DMS 273 (cell line): Measurements from ENCODE around the gene HECTD2.
"Not testable (repeated sequence)": the region's sequence is repeated elsewhere in the genome, so short reads cannot be mapped to it uniquely, and the experiment has no call there.

Experiments used
- DNase-seq: peaks from one replicate; lab custom pipeline; 2025; ENCODE audit not compliant: unreplicated experiment; lab: John Stamatoyannopoulos, UW

The HECTD2 gene, protein sequence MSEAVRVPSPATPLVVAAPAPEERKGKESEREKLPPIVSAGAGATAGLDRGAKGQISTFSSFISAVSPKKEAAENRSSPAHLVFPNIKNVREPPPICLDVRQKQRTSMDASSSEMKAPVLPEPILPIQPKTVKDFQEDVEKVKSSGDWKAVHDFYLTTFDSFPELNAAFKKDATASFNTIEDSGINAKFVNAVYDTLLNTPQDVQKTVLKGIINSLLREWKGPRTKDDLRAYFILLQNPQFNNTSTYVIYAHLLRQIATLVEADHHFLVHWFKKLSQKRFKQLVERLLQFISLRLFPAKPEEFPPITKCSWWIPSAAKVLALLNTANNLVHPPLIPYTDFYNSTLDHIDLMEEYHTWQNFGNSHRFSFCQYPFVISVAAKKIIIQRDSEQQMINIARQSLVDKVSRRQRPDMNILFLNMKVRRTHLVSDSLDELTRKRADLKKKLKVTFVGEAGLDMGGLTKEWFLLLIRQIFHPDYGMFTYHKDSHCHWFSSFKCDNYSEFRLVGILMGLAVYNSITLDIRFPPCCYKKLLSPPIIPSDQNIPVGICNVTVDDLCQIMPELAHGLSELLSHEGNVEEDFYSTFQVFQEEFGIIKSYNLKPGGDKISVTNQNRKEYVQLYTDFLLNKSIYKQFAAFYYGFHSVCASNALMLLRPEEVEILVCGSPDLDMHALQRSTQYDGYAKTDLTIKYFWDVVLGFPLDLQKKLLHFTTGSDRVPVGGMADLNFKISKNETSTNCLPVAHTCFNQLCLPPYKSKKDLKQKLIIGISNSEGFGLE

GRCh38 chr10:91409869-91410637 lies at the start of gene HECTD2:
Gene HECTD2 (plus strand): TSS chr10:91410344. CDS start chr10:91410439, 95 bp downstream.
- peak; percentile 85 for DNase-seq

DNA sequence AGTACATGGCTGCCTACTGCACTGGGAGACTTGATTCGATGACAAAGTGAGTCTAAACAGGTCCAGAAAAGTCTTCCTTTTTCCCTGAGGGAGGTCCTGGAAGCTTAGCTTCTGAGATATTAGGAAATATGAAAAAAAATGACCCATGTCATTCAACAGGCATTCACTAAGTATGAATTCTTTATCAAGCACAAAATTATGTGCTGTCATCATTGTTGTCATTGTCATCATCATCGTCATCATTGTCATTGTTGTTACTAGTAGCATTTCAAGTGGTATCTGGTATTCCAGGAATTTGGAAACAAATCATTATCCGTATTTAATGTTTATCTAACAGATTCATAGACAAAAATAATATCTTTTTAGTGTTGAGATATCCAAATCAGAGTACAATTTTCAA lies 49.7 kb upstream of the HECTD2 start:
- DNase-seq = no peak

DNA sequence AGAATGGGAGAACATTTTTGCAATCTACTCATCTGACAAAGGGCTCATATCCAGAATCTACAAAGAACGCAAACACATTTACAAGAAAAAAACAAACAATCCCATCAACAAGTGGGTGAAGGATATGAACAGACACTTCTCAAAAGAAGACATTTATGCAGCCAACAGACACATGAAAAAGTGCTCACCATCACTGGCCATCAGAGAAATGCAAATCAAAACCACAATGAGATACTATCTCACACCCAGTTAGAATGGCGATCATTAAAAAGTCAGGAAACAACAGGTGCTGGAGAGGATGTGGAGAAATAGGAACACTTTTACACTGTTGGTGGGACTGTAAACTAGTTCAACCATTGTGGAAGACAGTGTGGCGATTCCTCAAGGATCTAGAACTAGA lies 44.6 kb upstream of the HECTD2 start:
- not testable (repeated sequence) for DNase-seq

DNA sequence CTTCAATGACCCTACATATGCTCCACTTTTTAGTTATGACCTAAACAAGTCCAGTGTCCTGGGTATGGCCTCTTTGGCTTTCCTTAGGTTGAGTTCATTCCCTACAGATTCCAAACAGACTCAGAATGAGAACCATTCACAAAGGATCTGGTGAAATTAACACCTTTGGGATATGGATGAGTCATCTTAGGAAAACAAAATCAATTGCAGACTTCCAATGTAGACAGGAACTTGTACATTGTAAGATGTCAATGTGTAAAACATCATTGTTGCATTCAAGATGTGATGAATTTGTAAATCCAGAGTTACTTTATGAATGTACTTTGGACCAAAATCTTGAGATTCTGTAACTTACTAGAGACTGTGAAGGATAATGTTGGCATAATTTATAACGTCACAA lies 43.4 kb upstream of the HECTD2 start:
- no peak for DNase-seq

GRCh38 chr10:91367127-91367531 lies 43.0 kb upstream of the HECTD2 start:
- DNase-seq = no peak

DNA sequence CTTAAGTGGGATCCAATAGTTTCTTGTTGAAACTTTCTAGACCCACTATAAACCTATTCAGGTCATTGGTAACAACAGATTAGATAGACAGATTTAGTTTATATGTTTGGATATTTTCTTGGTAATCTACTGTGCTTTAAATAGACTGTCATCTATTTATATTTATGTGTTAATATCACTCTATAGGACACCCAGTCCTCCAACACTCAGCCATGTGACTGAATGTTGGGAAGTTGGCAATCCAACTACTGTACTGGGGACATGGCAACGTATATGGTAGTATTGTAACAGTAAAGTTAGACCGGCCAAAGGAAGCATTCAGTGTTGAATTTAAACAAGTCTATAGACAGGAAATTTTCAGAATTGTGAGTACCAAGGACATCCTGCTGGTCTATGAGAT lies 42.6 kb upstream of the HECTD2 start:
- no peak for DNase-seq

DNA sequence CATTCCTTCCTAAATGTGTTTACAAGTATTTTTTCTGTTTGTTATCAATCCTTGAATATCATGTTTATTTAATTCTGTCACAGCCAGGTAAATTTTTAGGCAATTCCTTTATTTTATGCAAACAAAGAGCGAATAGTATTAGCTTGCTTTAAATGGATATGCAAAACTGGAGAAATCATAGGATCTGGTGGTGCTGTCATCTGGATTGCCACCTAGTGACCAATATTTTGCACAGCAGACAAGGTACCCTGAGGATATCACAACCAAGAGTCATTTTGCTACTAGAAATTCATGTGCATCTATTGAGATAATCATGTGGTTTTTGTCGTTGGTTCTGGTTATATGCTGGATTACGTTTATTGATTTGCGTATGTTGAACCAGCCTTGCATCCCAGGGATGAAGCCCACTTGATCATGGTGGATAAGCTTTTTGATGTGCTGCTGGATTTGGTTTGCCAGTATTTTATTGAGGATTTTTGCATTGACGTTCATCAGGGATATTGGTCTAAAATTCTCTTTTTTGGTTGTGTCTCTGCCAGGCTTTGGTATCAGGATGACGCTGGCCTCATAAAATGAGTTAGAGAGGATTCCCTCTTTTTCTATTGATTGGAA lies 40.1 kb upstream of the HECTD2 start:
- DNase-seq = peak; percentile 25

DNA sequence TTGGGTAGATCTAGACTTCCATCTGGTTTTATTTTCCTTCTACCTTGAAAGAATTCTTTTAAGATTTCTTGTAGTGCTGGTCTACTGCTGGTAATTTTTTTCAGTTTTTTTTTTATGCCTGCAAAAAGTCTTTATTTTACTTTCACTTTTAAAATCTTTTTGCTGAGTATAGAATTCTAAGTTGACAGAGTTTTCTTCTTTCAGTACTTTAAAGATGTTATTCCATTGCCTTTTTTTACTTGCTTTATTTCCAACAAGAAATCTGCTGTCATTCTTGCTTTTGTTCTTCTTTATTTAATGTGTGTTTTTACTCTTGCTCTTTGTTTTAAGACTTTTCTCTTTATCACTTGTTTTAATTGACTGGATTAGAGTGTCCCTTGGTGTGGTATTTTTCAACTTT lies 36.1 kb upstream of the HECTD2 start:
- no peak for DNase-seq

GRCh38 chr10:91378061-91378460 lies 32.1 kb upstream of the HECTD2 start:
- peak; percentile 41 for DNase-seq

GRCh38 chr10:91380873-91381256 lies 29.3 kb upstream of the HECTD2 start:
- peak; percentile 51 for DNase-seq

GRCh38 chr10:91381257-91381891 lies 28.8 kb upstream of the HECTD2 start:
- DNase-seq = peak; percentile 64

DNA sequence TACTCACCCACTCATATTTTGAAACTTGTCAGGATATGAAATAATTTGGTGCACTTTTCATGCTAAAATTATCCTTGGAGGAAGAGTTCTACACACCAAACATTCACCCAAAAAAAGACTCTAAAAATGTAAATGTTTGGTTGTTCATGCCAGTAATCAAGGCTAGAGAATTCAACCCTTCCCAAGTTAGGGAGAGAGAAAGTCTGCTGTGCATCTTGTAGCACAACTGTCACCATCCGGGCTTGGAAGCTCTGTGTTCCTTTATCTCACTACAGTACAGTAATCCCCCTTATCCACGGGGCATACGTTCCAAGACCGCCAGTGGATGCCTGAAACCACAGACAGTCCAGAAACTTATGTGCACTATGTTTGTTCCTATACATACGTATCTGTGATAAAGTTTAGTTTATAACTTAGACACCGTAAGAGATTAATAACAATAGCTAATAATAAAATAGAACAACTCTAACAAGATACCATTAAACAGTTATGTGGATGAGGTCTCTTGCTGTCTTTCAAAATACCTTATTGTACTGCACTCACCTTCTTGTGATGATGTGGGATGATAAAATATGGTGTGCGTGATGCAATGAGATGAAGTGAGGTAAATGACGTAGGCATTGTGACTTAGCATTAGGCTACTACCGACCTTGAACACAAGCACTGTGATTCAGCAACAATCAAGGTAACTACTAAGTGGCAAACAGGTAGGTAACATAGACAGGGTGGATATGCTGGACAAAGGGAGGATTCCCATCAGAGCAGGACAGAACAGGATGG lies 24.6 kb upstream of the HECTD2 start:
- no peak for DNase-seq

GRCh38 chr10:91389636-91390512 lies 20.3 kb upstream of the HECTD2 start:
- DNase-seq = peak; percentile 80

DNA sequence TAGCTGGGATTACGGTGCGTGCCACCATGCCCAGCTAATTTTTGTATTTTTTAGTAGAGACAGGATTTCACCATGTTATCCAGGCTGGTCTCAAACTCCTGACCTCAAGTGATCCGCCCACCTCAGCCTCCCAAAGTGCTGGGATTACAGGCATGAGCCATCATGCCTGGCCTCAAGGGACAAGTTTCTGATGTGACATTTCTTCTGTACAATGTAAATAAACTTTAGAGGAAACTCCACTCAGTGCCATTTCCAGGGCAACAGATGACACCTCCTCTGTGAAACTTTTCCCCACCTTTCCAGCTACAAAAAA lies 19.7 kb upstream of the HECTD2 start:
- DNase-seq = not testable (repeated sequence)

DNA sequence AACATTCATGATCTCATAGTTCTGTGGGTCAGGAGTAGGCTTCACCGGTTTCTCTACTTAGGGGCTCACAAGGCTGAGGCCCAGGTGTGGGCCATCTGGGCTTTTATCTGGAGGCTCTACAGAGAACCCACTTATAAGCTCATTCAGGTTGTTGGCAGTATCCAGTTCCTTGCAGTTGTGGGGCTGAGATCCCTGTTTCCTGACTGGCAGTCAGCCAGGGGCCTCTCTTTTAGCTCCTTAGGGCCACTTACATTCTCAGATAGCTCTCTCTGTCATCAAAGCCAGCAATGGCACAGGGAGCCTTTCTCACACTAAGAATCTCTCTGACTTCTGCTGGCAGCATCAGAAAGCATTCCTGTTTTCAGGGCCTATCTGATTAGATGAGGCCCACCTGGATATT lies 18.2 kb upstream of the HECTD2 start:
- DNase-seq = no peak

GRCh38 chr10:91406322-91406721 lies 3.8 kb upstream of the HECTD2 start:
- no peak for DNase-seq

- DNase-seq = peak; percentile 84
Observed at GRCh38 chr10:91409069-91409868, 875 bp upstream of the HECTD2 start.

- DNase-seq = peak; percentile 40
Observed at GRCh38 chr10:91410638-91411371, 661 bp downstream of the HECTD2 start.
